Vagina (tissue), 2 donors: Measurements from ENCODE around the gene ARID1B. TPM values are rescaled to one million over a fixed set of nuclear protein-coding genes. Genes with fewer than 3 reads are reported as not detected.
"Not testable (repeated sequence)": the region's sequence is repeated elsewhere in the genome, so short reads cannot be mapped to it uniquely, and the experiment has no call there.

Source experiments
- DNase-seq, 2 donors: peaks; one replicate each; pipeline ENCODE4 v3.0.0-alpha.2; 2017; ENCODE audit errors: extremely low spot score in 2 of 2
- H3K27ac ChIP-seq: fragments of 200-600 bp; sonication (generic); one replicate; pipeline ENCODE4 v1.5.1; 2019
- H3K27me3 ChIP-seq: fragments of 200-600 bp; sonication (generic); one replicate; pipeline ENCODE4 v1.5.1; 2019
- H3K36me3 ChIP-seq, 2 donors: fragments of 200-600 bp; sonication (generic); one replicate each; pipeline ENCODE4 v1.5.1; 2017 to 2019
- H3K4me1 ChIP-seq: fragments of 200-600 bp; sonication (generic); one replicate; pipeline ENCODE4 v1.5.1; 2019
- H3K4me3 ChIP-seq, 2 donors: fragments of 200-600 bp; sonication (generic); 1 replicate in 1 of 2; 2 replicates in 1 of 2; pipeline ENCODE4 v1.5.1; 2016 to 2019
- H3K9me3 ChIP-seq: fragments of 200-600 bp; sonication (generic); one replicate; pipeline ENCODE4 v1.5.1; 2019
- POLR2A ChIP-seq, 2 donors: fragments of 450-650 bp; IDR thresholded peaks; one replicate each; pipeline ENCODE4 v1.6.1; 2017; ENCODE audit warnings: antibody characterized with exemption in 2 of 2, mild to moderate bottlenecking in 2 of 2, moderate library complexity in 2 of 2
- POLR2AphosphoS5 ChIP-seq, 2 donors: sonication (generic); formaldehyde crosslinking; IDR thresholded peaks; one replicate each; pipeline ENCODE4 v1.9.0; 2017; ENCODE audit warnings: antibody characterized with exemption in 2 of 2, mild to moderate bottlenecking in 2 of 2, low read depth in 1 of 2; ENCODE audit not compliant: insufficient read depth in 1 of 2
- intact Hi-C: fragments of 100-400 bp; cut with DNase I; formaldehyde crosslinking; loops from one replicate; pipeline ENCODE4 v1.15.1; 2023
- total RNA-seq: library from RNA; depleted of rRNA; stranded (reverse); fragments of >200 nt; gene quantifications from one replicate; pipeline ENCODE4 v1.2.3, GENCODE V29; 2016
- TF ChIP-seq, protein P1 (sequence below), 3 experiments: fragments of 450-650 bp in 2 of 3; fragments of 200-600 bp in 1 of 3; sonication (generic) in 1 of 3; IDR thresholded peaks; one replicate each; pipeline ENCODE4 v1.5.1; 2017 to 2019; ENCODE audit warnings: antibody characterized with exemption in 3 of 3, mild to moderate bottlenecking in 2 of 3, moderate library complexity in 2 of 3

ARID1B gene
- total RNA-seq, 1 donor from 2014 or later, result 141 TPM

DNA sequence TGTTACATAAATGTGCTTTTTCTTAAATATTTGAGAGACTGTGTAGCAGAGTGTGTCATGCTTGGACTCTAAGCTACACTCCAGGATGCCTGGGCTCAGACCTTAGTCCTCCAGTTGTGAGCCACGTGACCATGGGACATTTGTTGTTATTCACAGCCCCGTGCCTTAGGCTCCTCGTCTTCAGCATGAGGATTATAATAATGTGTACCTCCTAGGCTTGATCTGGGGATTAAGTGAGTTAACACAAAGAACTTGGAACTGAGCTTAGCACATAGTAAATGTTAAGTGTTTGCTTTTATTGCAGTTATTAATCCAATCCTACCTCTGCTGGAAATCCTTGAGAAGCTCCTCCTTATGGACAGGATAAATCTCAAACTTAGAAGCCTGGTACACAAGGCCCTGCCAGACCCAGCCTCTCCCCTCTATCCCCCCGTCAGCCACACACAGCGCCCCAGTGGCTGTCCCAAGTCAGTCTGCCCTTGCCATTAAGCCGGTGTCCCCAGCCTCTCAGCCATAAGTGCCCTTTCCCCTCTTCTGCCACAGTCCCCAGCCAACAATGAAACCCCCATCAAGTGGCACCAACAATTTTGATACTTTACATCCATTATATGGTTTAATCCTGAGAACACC lies 368.6 kb downstream of the ARID1B start:
- Histone ChIP-seq H3K27ac (peak overlapping the region; percentile 69), H3K4me3 (no peak overlapping the region), H3K36me3 (peaks cover 0 to 13% of the 10 kb centered on the region in 2 donors), H3K9me3 (no peaks in the 10 kb centered on the region), H3K4me1 (peaks cover 53% of the 10 kb centered on the region), H3K27me3 (no peaks in the 10 kb centered on the region)
- DNase-seq, result no peak
- TF ChIP-seq, protein P1, sequence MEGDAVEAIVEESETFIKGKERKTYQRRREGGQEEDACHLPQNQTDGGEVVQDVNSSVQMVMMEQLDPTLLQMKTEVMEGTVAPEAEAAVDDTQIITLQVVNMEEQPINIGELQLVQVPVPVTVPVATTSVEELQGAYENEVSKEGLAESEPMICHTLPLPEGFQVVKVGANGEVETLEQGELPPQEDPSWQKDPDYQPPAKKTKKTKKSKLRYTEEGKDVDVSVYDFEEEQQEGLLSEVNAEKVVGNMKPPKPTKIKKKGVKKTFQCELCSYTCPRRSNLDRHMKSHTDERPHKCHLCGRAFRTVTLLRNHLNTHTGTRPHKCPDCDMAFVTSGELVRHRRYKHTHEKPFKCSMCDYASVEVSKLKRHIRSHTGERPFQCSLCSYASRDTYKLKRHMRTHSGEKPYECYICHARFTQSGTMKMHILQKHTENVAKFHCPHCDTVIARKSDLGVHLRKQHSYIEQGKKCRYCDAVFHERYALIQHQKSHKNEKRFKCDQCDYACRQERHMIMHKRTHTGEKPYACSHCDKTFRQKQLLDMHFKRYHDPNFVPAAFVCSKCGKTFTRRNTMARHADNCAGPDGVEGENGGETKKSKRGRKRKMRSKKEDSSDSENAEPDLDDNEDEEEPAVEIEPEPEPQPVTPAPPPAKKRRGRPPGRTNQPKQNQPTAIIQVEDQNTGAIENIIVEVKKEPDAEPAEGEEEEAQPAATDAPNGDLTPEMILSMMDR (IDR thresholded peaks at IDR 0.05), result no peak
- TF ChIP-seq POLR2A (IDR thresholded peaks at IDR 0.05), result no peak
- no peak for TF ChIP-seq POLR2AphosphoS5 (IDR thresholded peaks at IDR 0.05; ENCODE audit: insufficient read depth in 1 of 2, low read depth in 1 of 2)
- intact Hi-C loops, result no loop called here

DNA sequence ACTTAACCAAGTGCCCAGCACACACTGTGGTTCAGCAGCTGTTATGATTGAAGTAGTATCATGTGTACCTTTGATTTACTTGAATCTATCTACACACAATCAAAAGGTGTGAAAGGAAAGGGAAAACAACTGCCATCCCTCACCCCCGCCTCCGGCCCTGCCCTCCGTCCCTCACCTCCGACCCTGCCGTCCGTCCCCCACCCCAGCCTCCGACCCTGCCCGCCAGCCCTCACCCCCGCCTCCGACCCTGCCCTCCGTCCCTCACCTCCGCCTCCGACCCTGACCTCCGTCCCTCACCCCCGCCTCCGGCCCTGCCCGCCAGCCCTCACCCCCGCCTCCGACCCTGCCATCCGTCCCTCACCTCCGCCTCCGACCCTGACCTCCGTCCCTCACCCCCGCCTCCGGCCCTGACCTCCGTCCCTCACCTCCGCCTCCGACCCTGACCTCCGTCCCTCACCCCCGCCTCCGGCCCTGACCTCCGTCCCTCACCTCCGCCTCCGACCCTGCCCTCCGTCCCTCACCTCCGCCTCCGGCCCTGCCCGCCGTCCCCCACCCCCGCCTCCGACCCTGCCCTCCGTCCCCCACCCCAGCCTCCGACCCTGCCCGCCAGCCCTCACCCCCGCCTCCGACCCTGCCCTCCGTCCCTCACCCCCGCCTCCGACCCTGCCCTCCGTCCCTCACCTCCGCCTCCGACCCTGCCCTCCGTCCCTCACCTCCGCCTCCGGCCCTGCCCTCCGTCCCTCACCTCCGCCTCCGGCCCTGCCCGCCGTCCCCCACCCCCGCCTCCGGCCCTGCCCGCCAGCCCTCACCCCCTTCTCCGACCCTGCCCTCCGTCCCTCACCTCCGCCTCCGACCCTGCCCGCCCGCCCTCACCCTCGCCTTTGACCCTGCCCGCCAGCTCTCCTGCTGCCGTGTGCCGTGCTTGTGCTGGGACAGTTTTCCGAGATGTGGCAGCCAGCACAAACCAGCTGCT lies 370.2 kb downstream of the ARID1B start:
- intact Hi-C loops, result not testable (repeated sequence)

DNA sequence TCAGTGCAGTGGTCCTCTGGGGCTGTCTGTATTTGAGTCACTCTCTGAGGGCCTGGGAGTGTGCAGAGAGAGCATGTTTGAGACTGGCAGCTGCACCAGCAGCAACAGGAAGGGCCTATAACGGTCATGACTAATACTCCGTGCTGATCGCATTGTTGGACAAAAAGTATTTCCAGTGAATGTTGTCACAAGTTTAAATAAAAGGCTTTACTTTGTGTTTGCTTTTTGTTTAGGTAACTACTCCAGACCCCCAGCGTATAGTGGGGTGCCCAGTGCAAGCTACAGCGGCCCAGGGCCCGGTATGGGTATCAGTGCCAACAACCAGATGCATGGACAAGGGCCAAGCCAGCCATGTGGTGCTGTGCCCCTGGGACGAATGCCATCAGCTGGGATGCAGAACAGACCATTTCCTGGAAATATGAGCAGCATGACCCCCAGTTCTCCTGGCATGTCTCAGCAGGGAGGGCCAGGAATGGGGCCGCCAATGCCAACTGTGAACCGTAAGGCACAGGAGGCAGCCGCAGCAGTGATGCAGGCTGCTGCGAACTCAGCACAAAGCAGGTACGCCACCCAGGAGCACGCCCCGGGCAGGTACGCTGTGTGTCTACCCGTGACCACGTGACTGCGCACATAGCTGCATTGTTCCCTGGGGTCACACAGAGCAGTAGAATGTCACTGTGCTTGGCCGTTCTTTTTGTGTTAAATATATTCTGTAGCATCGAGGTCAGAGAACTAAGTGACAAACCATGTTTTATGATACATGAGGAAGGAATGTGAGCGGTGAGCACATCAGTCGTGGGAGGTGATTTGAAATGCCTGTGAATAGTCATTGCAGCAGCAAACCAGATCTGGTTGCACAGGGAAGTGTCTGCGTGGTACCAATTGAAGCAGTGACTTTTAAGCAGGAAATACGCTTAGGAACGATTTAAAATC lies 371.5 kb downstream of the ARID1B start:
- Histone ChIP-seq H3K4me1 (peaks cover 45% of the 10 kb centered on the region), H3K27ac (peak overlapping the region; percentile 79), H3K9me3 (no peaks in the 10 kb centered on the region), H3K36me3 (peaks cover 0 to 17% of the 10 kb centered on the region in 2 donors), H3K4me3 (no peak overlapping the region), H3K27me3 (no peaks in the 10 kb centered on the region)
- intact Hi-C loops, result no loop called here
- TF ChIP-seq POLR2A (IDR thresholded peaks at IDR 0.05), result no peak
- peak; percentile 15 to 73 for TF ChIP-seq POLR2AphosphoS5 (IDR thresholded peaks at IDR 0.05; ENCODE audit: insufficient read depth in 1 of 2, low read depth in 1 of 2)
- TF ChIP-seq, protein P1 (IDR thresholded peaks at IDR 0.05), result no peak
- no peak for DNase-seq

More for the DNA sequence above, 370.2 kb downstream of the ARID1B start:
- not testable (repeated sequence) for H3K4me3 ChIP-seq, H3K27me3 ChIP-seq, DNase-seq, H3K9me3 ChIP-seq
- H3K36me3 ChIP-seq, result peaks cover 0 to 17% of the 10 kb centered on the region in 2 donors
- peak overlapping the region; percentile 79 for H3K27ac ChIP-seq
- peaks cover 53% of the 10 kb centered on the region for H3K4me1 ChIP-seq

DNA sequence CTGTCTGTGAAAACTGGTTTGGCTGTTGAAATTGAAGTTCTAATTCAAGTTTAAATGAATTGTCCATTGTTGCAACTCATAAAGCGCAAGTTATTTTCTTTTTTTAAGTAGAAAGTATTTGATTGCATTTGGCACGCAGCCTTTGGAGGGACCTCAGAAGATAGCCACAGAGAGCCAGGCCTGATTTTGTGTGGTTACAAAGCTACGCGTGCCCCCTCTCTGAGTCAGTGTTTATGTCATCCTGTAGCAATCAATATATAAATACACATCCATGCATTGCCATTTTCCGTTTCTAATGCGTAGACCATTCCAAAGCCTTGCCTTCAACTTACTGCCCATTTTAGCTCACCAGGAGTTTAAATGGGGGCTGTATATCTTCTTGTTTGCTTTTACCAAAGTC lies 372.9 kb downstream of the ARID1B start:
- no peak for DNase-seq
- Histone ChIP-seq H3K36me3 (peaks cover 0 to 17% of the 10 kb centered on the region in 2 donors), H3K27ac (no peak overlapping the region), H3K27me3 (no peaks in the 10 kb centered on the region), H3K4me1 (peaks cover 31% of the 10 kb centered on the region), H3K4me3 (no peak overlapping the region), H3K9me3 (no peaks in the 10 kb centered on the region)
- intact Hi-C loops, result no loop called here
- TF ChIP-seq POLR2AphosphoS5 (IDR thresholded peaks at IDR 0.05; ENCODE audit: insufficient read depth in 1 of 2, low read depth in 1 of 2), result no peak
- TF ChIP-seq, protein P1 (IDR thresholded peaks at IDR 0.05), result no peak

DNA sequence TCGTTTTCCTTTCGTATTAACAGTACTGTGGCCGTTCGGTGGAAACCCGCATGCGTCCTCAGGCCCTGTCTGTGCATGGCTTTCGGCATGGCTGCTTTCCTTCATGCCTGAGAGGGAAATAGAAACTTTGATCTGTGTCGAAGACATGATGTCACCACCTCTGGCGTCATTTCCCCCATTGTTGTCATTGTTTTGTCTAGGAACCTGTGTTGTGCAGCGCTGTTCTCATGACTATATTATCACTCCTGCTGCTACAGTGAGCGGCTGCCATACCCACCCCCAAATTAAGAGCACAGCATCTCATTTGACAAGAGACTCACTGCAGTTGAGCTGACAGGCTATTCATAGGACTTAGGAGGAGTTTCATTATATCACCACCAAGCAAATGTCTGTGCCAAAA lies 373.9 kb downstream of the ARID1B start:
- TF ChIP-seq POLR2A (IDR thresholded peaks at IDR 0.05) (no peak), POLR2AphosphoS5 (IDR thresholded peaks at IDR 0.05; ENCODE audit: insufficient read depth in 1 of 2, low read depth in 1 of 2) (no peak)
- TF ChIP-seq, protein P1 (IDR thresholded peaks at IDR 0.05), result no peak
- Histone ChIP-seq H3K27ac (no peak overlapping the region), H3K27me3 (no peaks in the 10 kb centered on the region), H3K4me1 (peaks cover 21% of the 10 kb centered on the region), H3K36me3 (peaks cover 0 to 17% of the 10 kb centered on the region in 2 donors), H3K9me3 (no peaks in the 10 kb centered on the region), H3K4me3 (no peak overlapping the region)
- no peak for DNase-seq
- intact Hi-C loops, result no loop called here
